ENCODE results near the gene VTI1A. TPM values are rescaled to one million over a fixed set of nuclear protein-coding genes. Genes with fewer than 3 reads are reported as not detected.

VTI1A gene
- polyA plus RNA-seq, 2 of the 4 experiments (the other 2 are of a cell fraction), result 17.0 to 25.3 TPM

DNA sequence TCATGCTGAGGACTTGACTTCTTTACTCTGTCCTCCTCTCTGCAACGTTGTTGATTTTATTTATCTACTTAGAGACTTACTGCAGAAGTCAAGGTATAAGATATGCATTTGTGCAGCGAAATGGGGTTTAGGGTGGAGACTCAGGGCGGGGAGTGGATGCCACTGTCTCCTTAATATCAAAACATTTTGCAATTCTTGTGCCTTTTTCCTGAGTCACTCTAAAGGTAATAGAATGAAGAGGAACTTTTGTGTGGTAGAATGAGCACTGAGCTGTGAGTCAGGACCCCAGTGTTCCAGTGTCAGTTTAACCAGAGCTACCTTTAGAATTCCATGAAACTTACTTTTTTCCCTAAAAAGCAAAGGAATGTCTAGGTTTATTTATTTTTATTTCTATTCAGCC lies 78.2 kb downstream of the VTI1A start:
- 26% methylated on average over 3 of the region's 3 CpGs for whole genome bisulfite sequencing (ENCODE audit: missing lambda C conversion rate)
- TF ChIP-seq CEBPB (IDR thresholded peaks at IDR 0.05) (peak in 1 of 2 experiments; percentile 50; a peak in 2 of 4 replicates), FOSB (CRISPR knock-in tag; IDR thresholded peaks at IDR 0.05) (no peak)
- DNase-seq (ENCODE audit: low read depth in 1 of 2, low spot score in 1 of 2), result no peak
- H3K4me3 ChIP-seq, result no peak overlapping the region
- peaks cover 45% of the 10 kb centered on the region for H3K4me1 ChIP-seq
- no peak for FAIRE-seq
- H3K27ac ChIP-seq, result peak overlapping the region in 1 of 2 experiments; percentile 18; a peak in 1 of 6 replicates
- POLR2A ChIA-PET, result no interaction called here
- CTCF ChIA-PET, result no interaction called here
- H3K4me2 ChIP-seq, result peak overlapping the region; percentile 68
- no peaks in the 10 kb centered on the region for H3K9me3 ChIP-seq
- peak; percentile 57 to 67; a peak in 4 of 6 replicates for ATAC-seq

DNA sequence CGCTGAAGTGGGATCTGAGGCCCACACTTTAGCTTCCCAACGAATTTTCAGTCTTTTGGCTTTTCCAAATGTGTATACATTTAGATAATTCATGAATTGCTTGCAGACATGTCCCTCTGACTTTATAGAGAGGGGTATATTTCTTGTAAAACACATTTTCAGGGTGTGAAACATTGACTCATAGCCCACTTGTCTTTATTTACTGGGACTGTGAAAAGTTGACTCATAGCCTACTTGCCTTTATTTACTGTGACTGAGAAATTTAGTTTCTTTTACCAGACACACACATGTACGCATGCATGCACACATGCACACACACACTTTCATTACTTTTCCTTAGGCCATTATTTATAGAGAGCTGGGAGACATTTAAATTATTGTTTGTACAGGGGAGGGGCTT lies 79.1 kb downstream of the VTI1A start:
- peak overlapping the region in 1 of 2 experiments; percentile 50; a peak in 2 of 6 replicates for H3K27ac ChIP-seq
- TF ChIP-seq PHF8 (IDR thresholded peaks at IDR 0.05; ENCODE audit: borderline replicate concordance, low read depth) (no peak), JUN (IDR thresholded peaks at IDR 0.05) (no peak), FOSB (CRISPR knock-in tag; IDR thresholded peaks at IDR 0.05) (no peak), FOSL2 (IDR thresholded peaks at IDR 0.05) (no peak), FOSL2 (CRISPR knock-in tag; IDR thresholded peaks at IDR 0.05) (peak; percentile 37; the same call in 1 of the 2 replicates), SMC3 (IDR thresholded peaks at IDR 0.05) (no peak), ZFP36 (IDR thresholded peaks at IDR 0.05; ENCODE audit: borderline replicate concordance, partially characterized antibody) (no peak)
- FAIRE-seq, result no peak
- DNase-seq (ENCODE audit: low read depth in 1 of 2, low spot score in 1 of 2), result no peak
- ChIA-PET CTCF (interaction anchor here (0.8 to 1.5 kb wide), 3 partner anchors 10 to 859 kb away, joined by 3 to 4 read pairs (median 4); no protein-coding TSS in a partner anchor), POLR2A (no interaction called here)
- H3K4me1 ChIP-seq, result peaks cover 41% of the 10 kb centered on the region
- no peaks in the 10 kb centered on the region for H3K9me3 ChIP-seq
- WGBS (ENCODE audit: missing lambda C conversion rate), result 53% methylated on average over 3 of the region's 3 CpGs
- peak overlapping the region; percentile 68 for H3K4me2 ChIP-seq
- peak in 1 of 2 experiments; percentile 45; a peak in 2 of 6 replicates for ATAC-seq
- no peak overlapping the region for H3K4me3 ChIP-seq

DNA sequence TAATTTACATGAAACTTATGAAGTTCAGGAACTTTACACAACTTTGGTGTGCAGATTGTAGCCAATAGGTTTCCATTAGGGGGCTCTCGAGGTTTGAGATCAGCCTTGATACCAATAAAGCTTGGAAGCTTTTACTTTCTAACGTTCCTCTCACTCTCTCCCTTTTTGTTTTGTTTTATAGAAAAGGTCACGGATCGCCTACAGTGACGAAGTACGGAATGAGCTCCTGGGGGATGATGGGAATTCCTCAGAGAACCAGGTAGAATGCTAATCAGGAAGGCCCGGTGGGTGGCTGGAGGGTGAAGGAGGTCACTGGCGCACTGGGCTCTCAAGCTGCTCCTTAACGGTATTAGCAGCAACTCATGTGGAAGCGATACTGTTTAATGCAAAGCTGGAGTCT lies 79.9 kb downstream of the VTI1A start:
- Histone ChIP-seq H3K9me3 (no peaks in the 10 kb centered on the region), H3K4me3 (peak overlapping the region; percentile 17; the same call in 1 of the 3 replicates), H3K27ac (peak overlapping the region; percentile 28 to 61; a peak in 4 of 6 replicates), H3K4me1 (peaks cover 41% of the 10 kb centered on the region), H3K4me2 (peak overlapping the region; percentile 68)
- TF ChIP-seq GATA3 (IDR thresholded peaks at IDR 0.05; ENCODE audit: borderline replicate concordance), result no peak
- TF ChIP-seq JUN (IDR thresholded peaks at IDR 0.05), result no peak
- TF ChIP-seq, protein P1, sequence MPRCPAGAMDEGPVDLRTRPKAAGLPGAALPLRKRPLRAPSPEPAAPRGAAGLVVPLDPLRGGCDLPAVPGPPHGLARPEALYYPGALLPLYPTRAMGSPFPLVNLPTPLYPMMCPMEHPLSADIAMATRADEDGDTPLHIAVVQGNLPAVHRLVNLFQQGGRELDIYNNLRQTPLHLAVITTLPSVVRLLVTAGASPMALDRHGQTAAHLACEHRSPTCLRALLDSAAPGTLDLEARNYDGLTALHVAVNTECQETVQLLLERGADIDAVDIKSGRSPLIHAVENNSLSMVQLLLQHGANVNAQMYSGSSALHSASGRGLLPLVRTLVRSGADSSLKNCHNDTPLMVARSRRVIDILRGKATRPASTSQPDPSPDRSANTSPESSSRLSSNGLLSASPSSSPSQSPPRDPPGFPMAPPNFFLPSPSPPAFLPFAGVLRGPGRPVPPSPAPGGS (IDR thresholded peaks at IDR 0.05), result no peak
- no peak for TF ChIP-seq TP53 (CRISPR knock-in tag; IDR thresholded peaks at IDR 0.05)
- TF ChIP-seq FOSB (CRISPR knock-in tag; IDR thresholded peaks at IDR 0.05), result no peak
- peak; percentile 34; the same call in 1 of the 3 replicates for TF ChIP-seq SMC3 (IDR thresholded peaks at IDR 0.05)
- no peak for TF ChIP-seq CBX2 (IDR thresholded peaks at IDR 0.05; ENCODE audit: borderline replicate concordance, low read depth)
- TF ChIP-seq ESRRA (IDR thresholded peaks at IDR 0.05; ENCODE audit: borderline replicate concordance, low read length), result no peak
- TF ChIP-seq ZC3H11A (IDR thresholded peaks at IDR 0.05), result no peak
- TF ChIP-seq KDM5A (IDR thresholded peaks at IDR 0.05), result no peak
- TF ChIP-seq RAD21 (conservative IDR thresholded peaks at IDR 0.05 in 1 of 2, IDR thresholded peaks at IDR 0.05 in 1 of 2), result peak; percentile 56 to 61; a peak in 4 of 5 replicates
- TF ChIP-seq, protein P2, sequence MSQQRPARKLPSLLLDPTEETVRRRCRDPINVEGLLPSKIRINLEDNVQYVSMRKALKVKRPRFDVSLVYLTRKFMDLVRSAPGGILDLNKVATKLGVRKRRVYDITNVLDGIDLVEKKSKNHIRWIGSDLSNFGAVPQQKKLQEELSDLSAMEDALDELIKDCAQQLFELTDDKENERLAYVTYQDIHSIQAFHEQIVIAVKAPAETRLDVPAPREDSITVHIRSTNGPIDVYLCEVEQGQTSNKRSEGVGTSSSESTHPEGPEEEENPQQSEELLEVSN (IDR thresholded peaks at IDR 0.05; ENCODE audit: borderline replicate concordance, low read depth), result no peak
- TF ChIP-seq, protein P3, sequence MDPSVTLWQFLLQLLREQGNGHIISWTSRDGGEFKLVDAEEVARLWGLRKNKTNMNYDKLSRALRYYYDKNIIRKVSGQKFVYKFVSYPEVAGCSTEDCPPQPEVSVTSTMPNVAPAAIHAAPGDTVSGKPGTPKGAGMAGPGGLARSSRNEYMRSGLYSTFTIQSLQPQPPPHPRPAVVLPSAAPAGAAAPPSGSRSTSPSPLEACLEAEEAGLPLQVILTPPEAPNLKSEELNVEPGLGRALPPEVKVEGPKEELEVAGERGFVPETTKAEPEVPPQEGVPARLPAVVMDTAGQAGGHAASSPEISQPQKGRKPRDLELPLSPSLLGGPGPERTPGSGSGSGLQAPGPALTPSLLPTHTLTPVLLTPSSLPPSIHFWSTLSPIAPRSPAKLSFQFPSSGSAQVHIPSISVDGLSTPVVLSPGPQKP (IDR thresholded peaks at IDR 0.05; ENCODE audit: low read depth, low read length), result no peak
- TF ChIP-seq MYC (IDR thresholded peaks at IDR 0.05; ENCODE audit: borderline replicate concordance, low read length), result no peak
- TF ChIP-seq, protein P4, sequence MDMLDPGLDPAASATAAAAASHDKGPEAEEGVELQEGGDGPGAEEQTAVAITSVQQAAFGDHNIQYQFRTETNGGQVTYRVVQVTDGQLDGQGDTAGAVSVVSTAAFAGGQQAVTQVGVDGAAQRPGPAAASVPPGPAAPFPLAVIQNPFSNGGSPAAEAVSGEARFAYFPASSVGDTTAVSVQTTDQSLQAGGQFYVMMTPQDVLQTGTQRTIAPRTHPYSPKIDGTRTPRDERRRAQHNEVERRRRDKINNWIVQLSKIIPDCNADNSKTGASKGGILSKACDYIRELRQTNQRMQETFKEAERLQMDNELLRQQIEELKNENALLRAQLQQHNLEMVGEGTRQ (IDR thresholded peaks at IDR 0.05), result no peak
- TF ChIP-seq MAFK (IDR thresholded peaks at IDR 0.05; ENCODE audit: partially characterized antibody), result no peak
- no peak for TF ChIP-seq NPAS2 (CRISPR knock-in tag; IDR thresholded peaks at IDR 0.05; ENCODE audit: borderline replicate concordance)
- TF ChIP-seq CEBPB (IDR thresholded peaks at IDR 0.05), result no peak
- TF ChIP-seq, protein P5, sequence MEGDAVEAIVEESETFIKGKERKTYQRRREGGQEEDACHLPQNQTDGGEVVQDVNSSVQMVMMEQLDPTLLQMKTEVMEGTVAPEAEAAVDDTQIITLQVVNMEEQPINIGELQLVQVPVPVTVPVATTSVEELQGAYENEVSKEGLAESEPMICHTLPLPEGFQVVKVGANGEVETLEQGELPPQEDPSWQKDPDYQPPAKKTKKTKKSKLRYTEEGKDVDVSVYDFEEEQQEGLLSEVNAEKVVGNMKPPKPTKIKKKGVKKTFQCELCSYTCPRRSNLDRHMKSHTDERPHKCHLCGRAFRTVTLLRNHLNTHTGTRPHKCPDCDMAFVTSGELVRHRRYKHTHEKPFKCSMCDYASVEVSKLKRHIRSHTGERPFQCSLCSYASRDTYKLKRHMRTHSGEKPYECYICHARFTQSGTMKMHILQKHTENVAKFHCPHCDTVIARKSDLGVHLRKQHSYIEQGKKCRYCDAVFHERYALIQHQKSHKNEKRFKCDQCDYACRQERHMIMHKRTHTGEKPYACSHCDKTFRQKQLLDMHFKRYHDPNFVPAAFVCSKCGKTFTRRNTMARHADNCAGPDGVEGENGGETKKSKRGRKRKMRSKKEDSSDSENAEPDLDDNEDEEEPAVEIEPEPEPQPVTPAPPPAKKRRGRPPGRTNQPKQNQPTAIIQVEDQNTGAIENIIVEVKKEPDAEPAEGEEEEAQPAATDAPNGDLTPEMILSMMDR (IDR thresholded peaks at IDR 0.05), result peak; percentile 42
- TF ChIP-seq ZFP36 (IDR thresholded peaks at IDR 0.05; ENCODE audit: borderline replicate concordance, partially characterized antibody), result no peak
- no peak for TF ChIP-seq KDM1A (IDR thresholded peaks at IDR 0.05; ENCODE audit: low read depth)
- TF ChIP-seq EHMT2 (IDR thresholded peaks at IDR 0.05; ENCODE audit: low read depth), result no peak
- 57% methylated on average over 10 of the region's 10 CpGs for WGBS (ENCODE audit: missing lambda C conversion rate)
- CTCF ChIA-PET, result interaction anchor here (0.7 to 1.7 kb wide), 10 partner anchors 9 to 858 kb away, joined by 3 to 6 read pairs (median 4); no protein-coding TSS in a partner anchor
- ATAC-seq, result peak; percentile 58 to 79; a peak in 3 of 6 replicates
- FAIRE-seq, result no peak
- POLR2A ChIA-PET, result no interaction called here
- peak in 1 of 2 experiments; percentile 20 for DNase-seq (ENCODE audit: low read depth in 1 of 2, low spot score in 1 of 2)

Measured in A549 (cell line).